Skeletal muscle tissue (tissue), 4 donors: ENCODE results near the gene IL24. TPM values are rescaled to one million over a fixed set of nuclear protein-coding genes. Genes with fewer than 3 reads are reported as not detected.

Experiments
- H3K27ac ChIP-seq: one replicate; pipeline ENCODE4 v1.7.0; 2013; ENCODE audit warnings: mild to moderate bottlenecking, low read depth, low read length, inconsistent platforms
- H3K27me3 ChIP-seq, 3 donors: one replicate each; pipeline ENCODE4 v1.7.0; 2013; ENCODE audit warnings: low read length in 3 of 3; ENCODE audit not compliant: control insufficient read depth in 3 of 3, insufficient read depth in 3 of 3
- H3K36me3 ChIP-seq, 3 donors: one replicate each; pipeline ENCODE4 v1.7.0; 2013; ENCODE audit warnings: low read length in 3 of 3; ENCODE audit not compliant: control insufficient read depth in 3 of 3, insufficient read depth in 3 of 3
- H3K4me1 ChIP-seq, 3 donors: one replicate each; pipeline ENCODE4 v1.7.0; 2013; ENCODE audit warnings: low read length in 3 of 3, mild to moderate bottlenecking in 3 of 3; ENCODE audit not compliant: control insufficient read depth in 3 of 3, insufficient read depth in 3 of 3
- H3K4me3 ChIP-seq, 3 donors: one replicate each; pipeline ENCODE4 v1.7.0; 2013; ENCODE audit warnings: low read length in 3 of 3
- H3K9ac ChIP-seq, 3 donors: one replicate each; pipeline ENCODE4 v1.7.0; 2013; ENCODE audit warnings: low read length in 3 of 3, mild to moderate bottlenecking in 3 of 3, moderate library complexity in 2 of 3, low read depth in 1 of 3
- H3K9me3 ChIP-seq, 3 donors: one replicate each; pipeline ENCODE4 v1.7.0; 2013; ENCODE audit warnings: low read length in 3 of 3; ENCODE audit not compliant: control insufficient read depth in 3 of 3
- total RNA-seq: library from RNA; depleted of rRNA; stranded (reverse); fragments of >200 nt; gene quantifications from one replicate; pipeline ENCODE4 v1.2.3, GENCODE V29; 2014
- donor health status: Osteomylitis.

IL24 gene
- total RNA-seq, 1 donor from 2014 or later = not detected

DNA sequence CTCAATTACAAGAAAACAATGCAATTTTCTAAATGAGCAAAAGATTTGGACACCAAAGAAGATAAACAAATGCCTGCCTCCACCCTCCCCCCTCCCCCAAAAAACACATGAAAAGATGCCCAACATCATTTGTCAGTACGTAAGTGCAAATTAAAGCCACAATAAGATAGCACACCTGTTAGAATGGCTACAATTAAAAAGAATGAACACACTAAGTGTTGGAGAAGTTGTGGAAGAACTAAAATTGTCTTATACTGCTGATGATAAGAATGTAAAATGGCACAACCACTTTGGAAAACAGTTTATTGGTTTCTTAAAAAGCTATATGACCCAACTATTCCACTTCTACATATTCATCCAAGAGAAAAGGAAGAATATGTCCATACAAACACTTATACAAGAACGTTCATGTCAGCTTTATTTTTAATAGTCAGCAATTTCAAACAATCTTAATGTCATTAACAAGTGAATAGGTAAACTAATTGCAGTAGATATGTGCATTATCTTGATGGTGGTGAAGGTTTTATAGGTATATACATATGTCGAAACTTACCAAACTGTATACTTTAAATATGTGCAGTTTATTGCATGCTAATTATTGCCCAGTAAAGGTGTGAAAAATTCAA lies 21.4 kb upstream of the IL24 start:
- H3K9ac ChIP-seq = no peak overlapping the region
- no peaks in the 10 kb centered on the region for H3K36me3 ChIP-seq
- no peaks in the 10 kb centered on the region for H3K27me3 ChIP-seq
- no peak overlapping the region for H3K27ac ChIP-seq
- no peaks in the 10 kb centered on the region for H3K4me1 ChIP-seq
- H3K9me3 ChIP-seq = peaks cover 0 to 5% (median 3%) of the 10 kb centered on the region in 3 donors
- H3K4me3 ChIP-seq = no peak overlapping the region

DNA sequence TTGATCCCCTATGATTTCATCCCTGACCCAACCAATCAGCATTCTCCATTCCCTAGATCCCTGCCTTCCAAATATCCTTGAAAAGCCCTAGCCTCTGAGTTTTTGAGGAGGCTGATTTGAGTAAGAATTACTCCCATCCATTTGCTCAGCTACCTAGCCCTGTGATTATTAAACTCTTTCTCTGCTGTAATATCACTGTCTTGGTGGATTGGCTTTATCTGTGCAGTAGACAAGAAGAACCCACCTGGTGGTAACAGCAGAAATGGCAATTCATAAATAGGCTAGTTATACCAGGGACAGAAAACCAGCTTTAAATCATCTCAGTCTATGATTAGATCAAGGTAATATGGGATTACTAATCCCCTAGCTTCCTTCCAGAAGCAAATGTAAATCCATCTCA lies 18.8 kb upstream of the IL24 start:
- Histone ChIP-seq H3K9me3 (peaks cover 0 to 5% (median 3%) of the 10 kb centered on the region in 3 donors), H3K4me3 (no peak overlapping the region), H3K27me3 (no peaks in the 10 kb centered on the region), H3K27ac (no peak overlapping the region), H3K36me3 (no peaks in the 10 kb centered on the region), H3K9ac (no peak overlapping the region), H3K4me1 (no peaks in the 10 kb centered on the region)

DNA sequence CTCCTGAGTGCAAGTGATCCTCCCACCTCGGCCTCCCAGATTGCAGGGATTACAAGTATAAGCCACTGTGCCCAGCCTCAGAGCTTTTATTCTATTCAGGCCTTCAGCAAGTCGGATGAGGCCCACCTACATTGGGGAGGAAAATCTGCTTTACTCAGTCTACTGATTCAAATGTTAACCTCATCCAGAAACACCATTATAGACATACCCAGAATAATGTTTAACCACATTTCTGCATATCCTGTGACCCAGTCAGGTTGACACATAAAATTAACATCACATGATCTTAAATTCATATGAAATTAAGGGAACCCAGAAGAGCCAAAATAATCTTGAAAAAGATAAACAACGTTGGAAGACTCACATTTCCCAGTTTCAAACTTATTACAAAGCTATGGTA lies 16.9 kb upstream of the IL24 start:
- H3K9ac ChIP-seq = no peak overlapping the region
- H3K4me1 ChIP-seq = no peaks in the 10 kb centered on the region
- no peaks in the 10 kb centered on the region for H3K36me3 ChIP-seq
- no peak overlapping the region for H3K27ac ChIP-seq
- no peak overlapping the region for H3K4me3 ChIP-seq
- no peaks in the 10 kb centered on the region for H3K27me3 ChIP-seq
- peaks cover 0 to 5% (median 3%) of the 10 kb centered on the region in 3 donors for H3K9me3 ChIP-seq

DNA sequence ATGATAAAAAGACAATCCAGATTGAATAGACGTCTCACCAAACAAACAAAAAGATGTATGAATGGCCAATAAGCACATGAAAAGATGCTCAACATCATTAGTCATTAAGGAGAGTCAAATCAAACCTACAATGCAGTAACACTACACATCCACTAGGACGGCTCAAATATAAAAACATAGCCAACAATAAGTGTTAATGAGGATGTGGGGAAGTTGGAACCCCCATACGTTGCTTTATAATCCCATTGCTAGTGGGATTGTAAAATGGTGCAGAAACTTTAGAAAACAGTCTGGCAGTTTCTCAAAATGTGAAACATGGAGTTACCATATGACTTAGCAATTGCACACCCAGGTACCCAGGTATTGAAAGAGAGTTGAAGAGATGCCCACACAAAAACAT lies 14.7 kb upstream of the IL24 start:
- no peaks in the 10 kb centered on the region for H3K4me1 ChIP-seq
- H3K27ac ChIP-seq = no peak overlapping the region
- no peak overlapping the region for H3K4me3 ChIP-seq
- peaks cover 0 to 3% (median 0%) of the 10 kb centered on the region in 3 donors for H3K27me3 ChIP-seq
- no peaks in the 10 kb centered on the region for H3K36me3 ChIP-seq
- peaks cover 0 to 5% (median 3%) of the 10 kb centered on the region in 3 donors for H3K9me3 ChIP-seq
- H3K9ac ChIP-seq = no peak overlapping the region

DNA sequence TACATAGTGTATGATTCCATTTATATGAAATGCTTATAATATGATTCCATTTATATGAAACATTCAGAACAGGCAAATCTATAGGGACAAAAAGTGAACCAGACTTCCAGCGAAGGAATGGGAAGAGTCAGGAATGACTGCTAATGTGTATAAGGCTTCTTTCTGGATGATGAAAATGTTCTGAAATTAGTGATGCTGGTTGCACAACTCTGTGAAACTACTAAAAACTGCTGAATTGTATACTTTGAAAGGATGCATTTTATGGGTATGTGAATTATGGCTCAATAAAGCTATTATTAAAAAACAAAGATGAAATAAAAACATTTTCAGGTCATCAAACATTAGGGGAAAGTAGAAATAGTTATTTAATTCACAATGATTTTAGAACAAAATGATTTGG lies 14.1 kb upstream of the IL24 start:
- H3K36me3 ChIP-seq = no peaks in the 10 kb centered on the region

DNA sequence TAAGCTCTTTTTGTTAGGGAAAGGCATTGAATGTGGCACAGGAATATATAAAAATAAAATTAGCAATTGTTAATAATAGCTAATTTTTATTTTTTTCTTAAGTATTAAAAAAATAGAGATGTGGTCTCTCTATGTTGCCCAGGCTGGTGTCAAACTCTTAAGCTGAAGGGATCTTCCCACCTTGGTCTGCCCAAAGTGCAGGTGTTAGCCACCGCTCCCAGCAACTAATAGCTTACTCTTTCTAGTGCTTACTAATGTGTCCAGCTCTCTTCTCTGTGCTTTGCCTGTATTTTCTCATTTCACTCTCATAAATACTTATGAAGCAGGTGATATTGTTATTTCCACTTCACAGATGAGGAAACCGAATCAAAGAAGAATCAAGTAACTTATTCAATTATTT lies 13.4 kb upstream of the IL24 start:
- peaks cover 0 to 5% (median 0%) of the 10 kb centered on the region in 3 donors for H3K27me3 ChIP-seq
- H3K9me3 ChIP-seq = no peaks in the 10 kb centered on the region
- no peak overlapping the region for H3K4me3 ChIP-seq
- no peaks in the 10 kb centered on the region for H3K36me3 ChIP-seq
- H3K9ac ChIP-seq = no peak overlapping the region
- no peaks in the 10 kb centered on the region for H3K4me1 ChIP-seq
- H3K27ac ChIP-seq = no peak overlapping the region

More for the DNA sequence above, 14.1 kb upstream of the IL24 start:
- no peak overlapping the region for H3K27ac ChIP-seq
- H3K4me3 ChIP-seq = no peak overlapping the region
- H3K4me1 ChIP-seq = no peaks in the 10 kb centered on the region
- H3K9me3 ChIP-seq = peaks cover 0 to 5% (median 2%) of the 10 kb centered on the region in 3 donors
- no peak overlapping the region for H3K9ac ChIP-seq
- peaks cover 0 to 5% (median 0%) of the 10 kb centered on the region in 3 donors for H3K27me3 ChIP-seq

GRCh38 chr1:206885341-206886060 lies 11.7 kb upstream of the IL24 start:
- H3K27ac ChIP-seq = no peak overlapping the region
- no peak overlapping the region for H3K9ac ChIP-seq
- no peaks in the 10 kb centered on the region for H3K9me3 ChIP-seq
- peaks cover 0 to 3% (median 0%) of the 10 kb centered on the region in 3 donors for H3K4me1 ChIP-seq
- H3K36me3 ChIP-seq = no peaks in the 10 kb centered on the region
- no peak overlapping the region for H3K4me3 ChIP-seq
- peaks cover 0 to 9% (median 0%) of the 10 kb centered on the region in 3 donors for H3K27me3 ChIP-seq

GRCh38 chr1:206886831-206887230 lies 10.4 kb upstream of the IL24 start:
- Histone ChIP-seq H3K27me3 (peaks cover 0 to 9% (median 0%) of the 10 kb centered on the region in 3 donors), H3K4me1 (peaks cover 0 to 9% (median 0%) of the 10 kb centered on the region in 3 donors), H3K9ac (no peak overlapping the region), H3K36me3 (no peaks in the 10 kb centered on the region), H3K9me3 (no peaks in the 10 kb centered on the region), H3K4me3 (no peak overlapping the region), H3K27ac (no peak overlapping the region)

DNA sequence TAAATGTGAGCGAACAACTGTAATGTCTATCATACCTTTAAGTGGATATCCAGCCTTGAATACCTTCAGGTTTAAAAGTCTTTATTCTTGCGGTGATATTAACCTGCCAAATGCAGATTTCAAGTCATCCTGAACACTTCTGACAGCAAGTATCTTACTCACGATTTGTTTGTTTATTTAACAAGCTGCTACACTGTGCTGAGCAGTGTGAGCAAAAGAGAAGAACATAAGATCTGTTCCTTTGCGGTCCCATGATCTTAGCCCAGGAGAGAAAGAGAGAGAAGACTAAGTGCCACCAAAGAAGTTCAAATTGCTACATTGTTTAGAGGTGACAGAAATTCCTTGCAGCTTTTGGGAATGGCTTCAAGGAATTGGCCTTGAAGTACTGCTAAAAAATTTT lies 9.5 kb upstream of the IL24 start:
- H3K27ac ChIP-seq = no peak overlapping the region
- peaks cover 0 to 14% (median 0%) of the 10 kb centered on the region in 3 donors for H3K4me1 ChIP-seq
- H3K4me3 ChIP-seq = no peak overlapping the region
- peaks cover 0 to 9% (median 0%) of the 10 kb centered on the region in 3 donors for H3K27me3 ChIP-seq
- H3K9me3 ChIP-seq = no peaks in the 10 kb centered on the region
- H3K36me3 ChIP-seq = no peaks in the 10 kb centered on the region
- no peak overlapping the region for H3K9ac ChIP-seq
